Common myeloid progenitor, CD34-positive (primary cell): ENCODE measurements around the gene MYO1C.

Source experiments
- CTCF ChIA-PET: fragments of 350-600 bp; sonication (Branson Sonifier 250); formaldehyde crosslinking; loops from one replicate; lab custom pipeline; 2021; ENCODE audit warnings: antibody characterized with exemption; lab: Charles Lee
- POLR2A ChIA-PET: fragments of 350-600 bp; sonication (Branson Sonifier 250); formaldehyde crosslinking; loops from one replicate; lab custom pipeline; 2021; ENCODE audit warnings: antibody characterized with exemption; lab: Charles Lee
- DNase-seq, 3 donors: peaks; one replicate each; pipeline versions ENCODE4 v3.0.0 to v3.0.0-alpha.2; 2013
- H3K27ac ChIP-seq, 2 experiments: 1 replicate in 1 of 2; 2 replicates in 1 of 2; pipeline ENCODE4 v1.7.0; 2013; ENCODE audit warnings: inconsistent platforms in 2 of 2, low read length in 2 of 2, mild to moderate bottlenecking in 2 of 2, low read depth in 1 of 2, moderate library complexity in 1 of 2; ENCODE audit not compliant: severe bottlenecking in 2 of 2, insufficient read depth in 1 of 2, poor library complexity in 1 of 2
- H3K27me3 ChIP-seq, 5 experiments: replicated peaks in 2 of 5; 1 replicate in 3 of 5; 2 replicates in 2 of 5; pipeline versions ENCODE4 v1.6.1 to v1.7.0; 2013; ENCODE audit warnings: low read length in 4 of 5, mild to moderate bottlenecking in 2 of 5, moderate library complexity in 2 of 5, inconsistent platforms in 1 of 5; ENCODE audit not compliant: insufficient read depth in 5 of 5, control insufficient read depth in 4 of 5
- H3K36me3 ChIP-seq, 4 experiments: 1 replicate in 2 of 4; 2 replicates in 2 of 4; pipeline versions ENCODE4 v1.6.1 to v1.7.0; 2013; ENCODE audit warnings: low read length in 3 of 4, control low read depth in 1 of 4, mild to moderate bottlenecking in 1 of 4; ENCODE audit not compliant: control insufficient read depth in 4 of 4, insufficient read depth in 4 of 4
- H3K4me1 ChIP-seq, 4 experiments: 1 replicate in 3 of 4; 2 replicates in 1 of 4; pipeline versions ENCODE4 v1.6.1 to v1.7.1; 2013; ENCODE audit warnings: low read length in 3 of 4, mild to moderate bottlenecking in 3 of 4, control low read depth in 1 of 4, inconsistent platforms in 1 of 4, moderate library complexity in 1 of 4; ENCODE audit not compliant: control insufficient read depth in 4 of 4, insufficient read depth in 4 of 4; ENCODE audit errors: control extremely low read depth in 1 of 4
- H3K4me3 ChIP-seq, 7 experiments: 1 replicate in 4 of 7; 2 replicates in 3 of 7; pipeline versions ENCODE4 v1.5.1 to v1.7.0; 2013; ENCODE audit warnings: mild to moderate bottlenecking in 7 of 7, low read length in 6 of 7, moderate library complexity in 6 of 7, inconsistent platforms in 2 of 7, low read depth in 2 of 7, control low read depth in 1 of 7; ENCODE audit not compliant: insufficient read depth in 4 of 7, control insufficient read depth in 1 of 7; ENCODE audit errors: extremely low read depth in 1 of 7
- H3K9me3 ChIP-seq, 5 experiments: 1 replicate in 4 of 5; 2 replicates in 1 of 5; pipeline versions ENCODE4 v1.6.1 to v1.7.1; 2013; ENCODE audit warnings: low read length in 4 of 5, mild to moderate bottlenecking in 2 of 5, inconsistent platforms in 1 of 5, low read depth in 1 of 5, moderate library complexity in 1 of 5; ENCODE audit not compliant: control insufficient read depth in 4 of 5, insufficient read depth in 2 of 5; ENCODE audit errors: control extremely low read depth in 1 of 5
- WGBS: methylation state at CpG from one replicate; pipeline ENCODE4 v1.1.5; 2013; ENCODE audit not compliant: insufficient coverage; 5-methylcytosine and 5-hydroxymethylcytosine counted together

MYO1C gene

DNA sequence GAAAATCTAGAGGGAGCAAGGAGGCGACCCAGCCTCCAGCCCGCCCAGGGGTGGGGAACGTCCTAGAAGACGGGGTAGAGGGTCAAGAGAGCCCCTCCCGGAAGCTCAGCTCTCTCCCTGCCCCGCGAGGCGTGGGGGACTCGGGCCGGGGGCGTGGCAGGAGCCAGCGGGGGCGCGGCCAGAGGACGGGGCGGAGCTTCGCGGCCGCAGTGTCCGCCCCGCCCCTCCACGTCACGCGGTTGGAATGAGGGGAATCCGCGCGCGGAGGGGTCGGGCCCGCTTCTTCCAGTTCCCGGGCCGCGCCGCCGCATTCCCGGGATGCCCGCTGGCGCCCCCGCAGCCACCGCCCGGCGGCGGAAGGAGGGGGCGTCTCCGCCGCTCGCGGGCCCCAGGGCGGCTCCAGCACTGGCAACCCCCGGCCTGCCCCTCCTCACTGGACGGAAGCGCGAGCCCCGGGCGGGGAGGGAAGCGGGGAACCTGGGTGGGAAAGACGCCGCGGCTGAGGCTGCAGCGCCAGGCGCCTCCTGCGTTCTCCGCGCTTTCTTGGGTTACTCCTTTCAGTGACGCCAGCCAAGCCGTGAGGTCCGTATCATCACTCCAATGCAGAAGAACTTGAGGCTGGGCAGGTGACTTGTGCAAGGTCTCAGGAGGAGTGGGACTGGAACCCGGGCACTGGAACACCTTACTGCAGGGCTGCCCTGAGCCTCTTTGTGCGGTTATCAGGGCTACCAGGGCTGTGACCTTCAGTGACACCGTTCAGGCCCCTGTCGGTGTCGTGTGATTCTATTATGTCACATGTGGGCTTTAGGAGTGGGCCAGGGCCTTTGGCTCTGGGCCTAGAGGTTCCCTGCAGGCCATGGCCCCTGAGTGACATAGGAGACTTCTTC lies 4.3 kb downstream of the MYO1C start:
- Histone ChIP-seq H3K4me1 (peaks cover 3 to 63% (median 52%) of the 10 kb centered on the region in 4 experiments), H3K27ac (no peak overlapping the region), H3K9me3 (no peaks in the 10 kb centered on the region), H3K4me3 (peak overlapping the region; percentile 43 to 73 (median 65)), H3K36me3 (no peaks in the 10 kb centered on the region), H3K27me3 (peaks cover 0 to 58% (median 15%) of the 10 kb centered on the region in 5 experiments)
- POLR2A ChIA-PET, result interaction anchor here (0.6 to 1.2 kb wide), 2 partner anchors 28 to 32 kb away, joined by 3 to 4 read pairs; partner anchors contain the start of genes CRK and INPP5K
- CTCF ChIA-PET, result no interaction called here
- WGBS, result 2% methylated on average over 68 of the region's 72 CpGs
- peak in 2 of 3 donors; percentile 53 to 64 for DNase-seq

DNA sequence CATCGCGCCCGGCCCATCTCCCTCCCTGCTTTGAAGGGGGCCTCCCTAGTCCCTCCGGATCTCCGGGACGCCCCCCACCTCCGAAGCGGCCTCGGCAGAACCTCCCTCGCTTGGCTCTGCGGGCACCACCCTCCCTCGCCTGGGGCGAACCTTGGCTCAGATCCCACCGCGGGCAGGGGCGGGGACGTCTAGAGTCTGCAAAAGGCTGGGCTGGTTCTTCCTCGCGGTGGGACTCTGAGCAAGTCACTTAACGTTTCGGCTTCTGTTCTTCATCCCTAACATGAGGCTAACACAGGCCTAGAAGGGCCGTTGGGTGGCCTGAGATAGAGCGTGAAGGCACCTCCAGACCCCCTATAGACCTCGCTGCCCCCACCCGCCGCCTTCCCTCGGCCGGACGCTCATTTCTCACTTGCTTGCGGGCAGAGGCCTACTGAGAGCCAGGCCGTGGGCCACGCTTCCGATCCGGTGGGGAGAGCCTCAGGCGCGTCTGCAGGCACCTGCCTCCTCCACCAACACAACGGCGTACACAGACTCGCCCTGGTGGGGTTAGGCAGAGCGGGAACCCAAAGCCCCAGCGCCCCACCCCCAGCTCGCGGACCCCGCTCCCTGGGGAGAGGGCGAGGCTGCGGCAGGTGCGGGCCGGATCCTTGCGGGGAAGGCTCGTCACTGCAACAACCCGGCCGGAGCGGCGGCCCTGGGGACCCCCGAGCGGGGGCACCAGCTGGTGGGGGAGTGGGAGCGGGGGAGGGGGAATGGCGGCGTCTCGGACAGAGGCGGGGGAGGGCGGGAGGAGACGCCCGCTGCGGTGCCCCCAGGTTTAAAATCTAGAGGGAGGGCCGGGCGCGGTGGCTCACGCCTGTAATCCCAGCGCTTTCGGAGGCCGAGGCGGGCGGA lies 5.4 kb downstream of the MYO1C start:
- Histone ChIP-seq H3K9me3 (no peaks in the 10 kb centered on the region), H3K4me3 (peak overlapping the region in 6 of 7 experiments; percentile 26 to 73 (median 48)), H3K36me3 (no peaks in the 10 kb centered on the region), H3K27me3 (peaks cover 0 to 47% (median 6%) of the 10 kb centered on the region in 5 experiments), H3K4me1 (peaks cover 3 to 52% (median 47%) of the 10 kb centered on the region in 4 experiments), H3K27ac (no peak overlapping the region)
- DNase-seq, result peak; percentile 65 to 81 (median 74)
- POLR2A ChIA-PET, result interaction anchor here (1.2 kb wide), 1 partner anchor 31 kb away, joined by 4 read pairs; the partner anchor contains the start of gene CRK
- under 1% methylated on average over 55 of the region's 74 CpGs for WGBS
- CTCF ChIA-PET, result interaction anchor here (0.6 kb wide), 1 partner anchor 46 kb away, joined by 3 read pairs; no protein-coding TSS in a partner anchor

DNA sequence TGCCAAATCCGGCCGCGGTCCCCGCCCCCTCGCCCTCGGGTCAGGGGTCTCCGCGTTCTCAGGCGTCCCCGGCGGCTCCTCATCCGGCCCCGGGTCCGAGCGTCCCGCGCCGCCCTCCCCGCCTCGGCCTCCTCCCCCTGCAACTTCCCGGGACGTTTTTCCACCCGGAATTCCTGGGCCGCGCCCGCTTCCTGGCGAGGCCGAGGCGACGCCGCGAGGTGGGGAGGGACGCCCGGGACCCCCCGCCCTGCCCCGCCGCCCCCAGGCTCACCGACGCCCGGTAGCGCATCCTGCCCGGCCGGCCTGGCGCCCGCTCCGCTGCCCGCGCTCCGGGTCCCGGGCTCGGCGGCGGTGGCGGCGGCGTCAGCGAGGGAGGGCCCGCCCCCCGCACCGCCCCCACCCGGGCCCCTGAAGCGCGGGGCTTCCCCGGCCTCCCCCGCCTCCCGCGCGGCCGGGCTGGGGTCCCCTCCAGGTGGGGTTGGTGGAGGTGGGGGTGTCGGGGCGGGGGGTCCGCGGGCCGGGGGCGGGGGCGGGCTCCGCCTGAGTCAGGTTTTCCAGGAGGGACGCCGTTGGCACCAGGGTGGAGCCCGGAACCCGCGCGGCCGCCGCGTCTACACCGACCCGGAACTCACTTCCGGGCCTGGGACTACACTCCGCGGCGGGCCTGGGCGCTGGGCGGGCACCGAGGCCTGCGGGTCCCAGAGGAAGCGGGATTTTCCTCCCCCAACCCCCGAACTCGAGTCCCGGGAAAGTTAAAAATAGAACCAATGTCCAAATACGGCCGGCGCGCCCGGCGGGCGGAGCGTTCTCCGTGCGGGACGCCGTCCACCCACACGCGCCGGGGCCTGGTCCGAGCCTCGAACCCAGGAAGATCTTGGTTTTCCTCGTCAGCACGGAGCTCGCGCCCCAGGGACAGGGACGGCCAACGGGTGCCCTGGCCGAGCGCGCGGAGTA lies 6.8 kb downstream of the MYO1C start:
- Histone ChIP-seq H3K27me3 (peaks cover 0 to 45% (median 11%) of the 10 kb centered on the region in 5 experiments), H3K36me3 (no peaks in the 10 kb centered on the region), H3K27ac (no peak overlapping the region), H3K9me3 (no peaks in the 10 kb centered on the region), H3K4me1 (peaks cover 3 to 43% (median 37%) of the 10 kb centered on the region in 4 experiments), H3K4me3 (peak overlapping the region; percentile 26 to 63 (median 52))
- CTCF ChIA-PET, result interaction anchor here (0.6 to 1.7 kb wide), 2 partner anchors 15 to 45 kb away, joined by 3 to 4 read pairs; no protein-coding TSS in a partner anchor
- peak in 2 of 3 donors; percentile 17 to 33 for DNase-seq
- WGBS, result 0% methylated on average over 66 of the region's 127 CpGs
- POLR2A ChIA-PET, result no interaction called here

DNA sequence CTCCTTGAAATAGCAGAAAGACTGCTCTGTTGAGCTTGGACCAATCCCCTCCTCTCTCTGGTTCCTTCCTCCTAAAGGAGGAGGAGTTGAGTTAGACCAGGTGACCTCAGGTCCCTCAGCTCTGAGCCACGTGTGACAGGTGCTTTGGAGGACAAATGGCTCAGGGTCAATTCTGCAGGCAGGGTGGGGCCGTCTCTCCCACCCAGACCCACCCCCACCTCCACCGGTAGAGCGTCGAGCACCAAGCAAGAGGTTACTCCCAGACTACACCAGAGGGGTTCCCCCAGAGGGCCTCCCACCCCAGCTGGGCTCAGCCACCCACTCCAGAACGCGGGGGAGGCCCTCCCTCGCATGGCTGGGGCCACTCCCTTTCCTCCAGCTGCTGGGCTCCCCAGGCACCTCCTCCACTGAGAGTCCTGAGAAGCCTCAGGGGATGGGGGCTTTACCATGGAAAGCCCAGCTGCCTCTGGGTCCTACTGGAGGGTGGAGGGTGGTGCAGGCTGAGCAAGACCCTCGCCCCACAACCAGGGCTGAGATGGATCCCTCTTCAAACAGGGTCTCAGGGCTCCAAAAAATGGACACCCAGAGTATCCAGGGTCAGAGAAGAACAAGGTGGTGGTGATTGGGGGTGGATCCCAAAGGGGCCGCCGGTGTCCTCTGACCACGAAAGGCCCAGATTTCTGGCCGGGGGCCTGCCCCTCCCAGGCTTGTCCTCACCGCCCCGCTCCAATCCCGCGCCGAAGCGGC lies 7.6 kb downstream of the MYO1C start:
- POLR2A ChIA-PET, result interaction anchor here (0.6 to 0.7 kb wide), 2 partner anchors 7 to 123 kb away, joined by 3 to 4 read pairs; no protein-coding TSS in a partner anchor
- no peaks in the 10 kb centered on the region for H3K9me3 ChIP-seq
- peak in 2 of 3 donors; percentile 76 to 85 for DNase-seq
- WGBS, result 2% methylated on average over 8 of the region's 19 CpGs
- H3K27ac ChIP-seq, result no peak overlapping the region
- CTCF ChIA-PET, result interaction anchor here (0.6 to 1.7 kb wide), 3 partner anchors 8 to 14 kb away, joined by 3 to 4 read pairs (median 3); no protein-coding TSS in a partner anchor
- H3K36me3 ChIP-seq, result no peaks in the 10 kb centered on the region
- H3K4me3 ChIP-seq, result peak overlapping the region in 5 of 7 experiments; percentile 35 to 63 (median 49)
- peaks cover 0 to 50% (median 11%) of the 10 kb centered on the region in 5 experiments for H3K27me3 ChIP-seq
- H3K4me1 ChIP-seq, result peaks cover 0 to 38% (median 33%) of the 10 kb centered on the region in 4 experiments

DNA sequence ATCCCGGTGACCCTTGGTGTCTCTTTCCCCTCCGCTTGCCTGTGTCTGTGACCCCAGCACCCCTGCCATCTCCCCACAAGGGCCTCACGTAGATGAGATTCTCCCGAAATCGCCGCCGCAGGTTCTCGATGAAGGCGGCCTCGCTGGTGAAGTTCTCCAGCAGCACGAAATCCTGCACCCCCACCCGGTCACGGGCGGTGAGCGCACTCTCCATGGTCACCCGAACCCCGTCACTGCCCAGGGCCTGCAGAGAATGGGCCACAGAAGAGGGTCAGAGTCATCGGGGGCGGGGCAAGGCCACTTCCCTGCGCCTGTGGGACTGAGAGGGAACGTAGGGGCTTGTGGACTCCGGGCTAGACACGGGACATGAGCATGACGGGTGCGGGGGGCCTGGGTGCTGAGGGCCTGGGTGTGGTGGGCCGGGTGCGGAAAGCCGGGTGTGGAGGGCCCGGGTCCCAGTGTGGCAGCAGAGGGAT lies 8.4 kb downstream of the MYO1C start:
- WGBS, result 87% methylated on average over 21 of the region's 29 CpGs
- no peaks in the 10 kb centered on the region for H3K36me3 ChIP-seq
- H3K4me3 ChIP-seq, result no peak overlapping the region
- CTCF ChIA-PET, result interaction anchor here (0.9 to 1.7 kb wide), 2 partner anchors 11 to 13 kb away, joined by 3 to 4 read pairs; no protein-coding TSS in a partner anchor
- no peaks in the 10 kb centered on the region for H3K9me3 ChIP-seq
- no peak overlapping the region for H3K27ac ChIP-seq
- DNase-seq, result no peak
- H3K4me1 ChIP-seq, result peaks cover 0 to 36% (median 33%) of the 10 kb centered on the region in 4 experiments
- peaks cover 0 to 50% (median 11%) of the 10 kb centered on the region in 5 experiments for H3K27me3 ChIP-seq
- POLR2A ChIA-PET, result interaction anchor here (0.7 kb wide), 1 partner anchor 8 kb away, joined by 3 read pairs; no protein-coding TSS in a partner anchor
